Measurements from ENCODE around the gene MIAT.

The MIAT gene

GRCh38 chr22:26634189-26634588 is 23.2 kb upstream of the MIAT start:
- intact Hi-C loops (cut with DNase I; ENCODE audit: low total_unique reads): no loop called here
- H3K27me3 ChIP-seq: peaks cover 0 to 30% of the 10 kb centered on the region in 2 donors
- no peaks in the 10 kb centered on the region for H3K9me3 ChIP-seq
- DNase-seq: no peak
- no peaks in the 10 kb centered on the region for H3K4me1 ChIP-seq
- no peak overlapping the region for H3K27ac ChIP-seq
- TF ChIP-seq, protein P1, sequence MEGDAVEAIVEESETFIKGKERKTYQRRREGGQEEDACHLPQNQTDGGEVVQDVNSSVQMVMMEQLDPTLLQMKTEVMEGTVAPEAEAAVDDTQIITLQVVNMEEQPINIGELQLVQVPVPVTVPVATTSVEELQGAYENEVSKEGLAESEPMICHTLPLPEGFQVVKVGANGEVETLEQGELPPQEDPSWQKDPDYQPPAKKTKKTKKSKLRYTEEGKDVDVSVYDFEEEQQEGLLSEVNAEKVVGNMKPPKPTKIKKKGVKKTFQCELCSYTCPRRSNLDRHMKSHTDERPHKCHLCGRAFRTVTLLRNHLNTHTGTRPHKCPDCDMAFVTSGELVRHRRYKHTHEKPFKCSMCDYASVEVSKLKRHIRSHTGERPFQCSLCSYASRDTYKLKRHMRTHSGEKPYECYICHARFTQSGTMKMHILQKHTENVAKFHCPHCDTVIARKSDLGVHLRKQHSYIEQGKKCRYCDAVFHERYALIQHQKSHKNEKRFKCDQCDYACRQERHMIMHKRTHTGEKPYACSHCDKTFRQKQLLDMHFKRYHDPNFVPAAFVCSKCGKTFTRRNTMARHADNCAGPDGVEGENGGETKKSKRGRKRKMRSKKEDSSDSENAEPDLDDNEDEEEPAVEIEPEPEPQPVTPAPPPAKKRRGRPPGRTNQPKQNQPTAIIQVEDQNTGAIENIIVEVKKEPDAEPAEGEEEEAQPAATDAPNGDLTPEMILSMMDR (IDR thresholded peaks at IDR 0.05): no peak
- H3K36me3 ChIP-seq: no peaks in the 10 kb centered on the region
- no peak overlapping the region for H3K4me3 ChIP-seq

GRCh38 chr22:26635117-26635516 is 22.3 kb upstream of the MIAT start:
- TF ChIP-seq, protein P1 (IDR thresholded peaks at IDR 0.05): no peak
- H3K9me3 ChIP-seq: no peaks in the 10 kb centered on the region
- H3K36me3 ChIP-seq: no peaks in the 10 kb centered on the region
- DNase-seq: no peak
- H3K4me1 ChIP-seq: no peaks in the 10 kb centered on the region
- H3K27me3 ChIP-seq: peaks cover 0 to 34% of the 10 kb centered on the region in 2 donors
- intact Hi-C loops (cut with DNase I; ENCODE audit: low total_unique reads): no loop called here
- H3K27ac ChIP-seq: no peak overlapping the region
- no peak overlapping the region for H3K4me3 ChIP-seq

- TF ChIP-seq, protein P1 (IDR thresholded peaks at IDR 0.05): no peak
- no peak overlapping the region for H3K27ac ChIP-seq
- H3K4me3 ChIP-seq: no peak overlapping the region
- no peak for DNase-seq
- H3K4me1 ChIP-seq: no peaks in the 10 kb centered on the region
- no peaks in the 10 kb centered on the region for H3K36me3 ChIP-seq
- intact Hi-C loops (cut with DNase I; ENCODE audit: low total_unique reads): no loop called here
- H3K9me3 ChIP-seq: no peaks in the 10 kb centered on the region
- H3K27me3 ChIP-seq: peaks cover 0 to 43% of the 10 kb centered on the region in 2 donors
These were observed 21.1 kb upstream of the MIAT start for GRCh38 chr22:26636296-26636695.

- Histone ChIP-seq H3K36me3 (no peaks in the 10 kb centered on the region), H3K27ac (no peak overlapping the region), H3K4me3 (no peak overlapping the region), H3K9me3 (no peaks in the 10 kb centered on the region), H3K27me3 (peaks cover 0 to 53% of the 10 kb centered on the region in 2 donors), H3K4me1 (peaks cover 0 to 8% (median 3%) of the 10 kb centered on the region in 4 donors)
- TF ChIP-seq, protein P1 (IDR thresholded peaks at IDR 0.05): no peak
- DNase-seq: no peak
- intact Hi-C loops (cut with DNase I; ENCODE audit: low total_unique reads): no loop called here
These were observed 14.6 kb upstream of the MIAT start for GRCh38 chr22:26642465-26643417.

- Histone ChIP-seq H3K4me3 (no peak overlapping the region), H3K27me3 (peaks cover 0 to 59% of the 10 kb centered on the region in 2 donors), H3K4me1 (peaks cover 0 to 8% (median 3%) of the 10 kb centered on the region in 4 donors), H3K36me3 (no peaks in the 10 kb centered on the region), H3K9me3 (no peaks in the 10 kb centered on the region), H3K27ac (no peak overlapping the region)
- no peak for DNase-seq
- intact Hi-C loops (cut with DNase I; ENCODE audit: low total_unique reads): no loop called here
- TF ChIP-seq, protein P1 (IDR thresholded peaks at IDR 0.05): no peak
These were observed 13.8 kb upstream of the MIAT start for GRCh38 chr22:26643418-26644100.

All from tibial artery (tissue), 4 donors.